COR-L47 (cell line): ENCODE results near the gene IGSF9B.
A peak's percentile ranks its signal among the peaks of the same experiment; 100 is the strongest.

ENCODE experiments used
- DNase-seq: peaks from one replicate; lab custom pipeline; 2025; lab: John Stamatoyannopoulos, UW

The IGSF9B gene

GRCh38 chr11:133936592-133936991 lies 20.2 kb downstream of the IGSF9B start:
- no peak for DNase-seq

GRCh38 chr11:133936136-133936535 lies 20.6 kb downstream of the IGSF9B start:
- DNase-seq: no peak

DNA sequence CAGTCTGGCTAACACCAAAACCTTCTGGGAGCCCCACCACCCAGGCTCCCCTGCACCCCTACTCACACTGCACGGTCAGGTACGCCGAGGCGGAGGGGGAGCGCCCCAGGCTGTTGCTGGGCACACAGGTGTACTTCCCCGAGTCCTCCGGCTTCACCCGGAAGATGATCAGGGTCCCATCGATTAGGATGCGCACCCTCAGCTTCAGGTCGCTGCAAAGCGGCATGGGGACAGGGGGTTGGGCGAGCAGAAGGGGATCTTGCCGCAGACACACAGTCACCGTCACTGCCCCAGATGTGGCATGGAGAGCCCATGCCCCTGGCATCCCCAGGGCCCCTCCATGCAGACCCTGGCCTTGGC lies 21.2 kb downstream of the IGSF9B start:
- no peak for DNase-seq

DNA sequence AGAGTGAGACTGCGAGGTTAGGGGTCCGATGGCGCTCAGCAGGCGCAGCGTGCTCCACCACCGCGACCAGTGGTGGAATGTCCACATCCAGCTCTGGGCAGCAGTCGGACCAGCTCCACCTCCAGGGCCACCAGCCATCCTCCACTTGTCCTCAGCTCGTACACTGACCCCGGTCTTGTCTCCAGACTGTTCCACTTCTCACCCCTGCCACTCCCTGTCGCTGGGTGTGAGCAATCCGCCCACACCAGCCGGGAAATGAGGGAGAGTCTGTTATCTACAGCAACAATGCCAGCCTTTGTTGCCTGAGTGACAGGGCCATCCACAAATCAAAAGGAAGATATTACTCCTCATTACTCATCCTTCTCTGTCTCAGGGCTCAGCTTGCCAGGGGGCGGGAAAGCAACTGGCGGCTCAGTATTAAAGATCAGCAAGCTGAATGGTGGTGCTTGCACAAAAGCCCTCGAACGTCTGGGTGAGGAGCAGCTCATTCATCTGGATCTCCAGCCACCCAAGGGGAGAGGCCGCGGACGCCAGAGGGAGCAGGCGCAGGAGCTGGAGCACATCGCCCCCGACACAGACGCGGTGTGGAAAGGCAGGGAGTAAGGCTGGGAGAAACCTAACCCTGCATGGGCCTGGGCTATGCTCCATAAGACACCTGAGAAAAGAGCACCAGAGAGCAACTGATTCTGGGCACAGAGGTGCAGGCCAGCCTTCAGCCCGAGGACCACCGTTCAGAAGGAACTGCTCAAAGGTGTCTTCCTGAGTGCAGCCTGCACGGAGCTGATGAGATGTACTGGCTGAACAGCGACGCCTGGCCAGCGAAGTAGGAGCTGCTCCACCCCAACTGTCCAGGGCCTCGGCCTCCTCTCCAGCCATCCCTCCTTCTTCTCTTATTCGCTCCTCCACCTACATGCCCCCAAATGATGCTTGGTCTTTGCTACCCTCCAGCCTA lies 21.9 kb downstream of the IGSF9B start:
- DNase-seq: no peak

- DNase-seq: no peak
Observed at GRCh38 chr11:133934096-133934495, 22.7 kb downstream of the IGSF9B start.

- no peak for DNase-seq
Observed at GRCh38 chr11:133931449-133932060, 25.2 kb downstream of the IGSF9B start.

GRCh38 chr11:133930767-133931448 lies 25.9 kb downstream of the IGSF9B start:
- no peak for DNase-seq

DNA sequence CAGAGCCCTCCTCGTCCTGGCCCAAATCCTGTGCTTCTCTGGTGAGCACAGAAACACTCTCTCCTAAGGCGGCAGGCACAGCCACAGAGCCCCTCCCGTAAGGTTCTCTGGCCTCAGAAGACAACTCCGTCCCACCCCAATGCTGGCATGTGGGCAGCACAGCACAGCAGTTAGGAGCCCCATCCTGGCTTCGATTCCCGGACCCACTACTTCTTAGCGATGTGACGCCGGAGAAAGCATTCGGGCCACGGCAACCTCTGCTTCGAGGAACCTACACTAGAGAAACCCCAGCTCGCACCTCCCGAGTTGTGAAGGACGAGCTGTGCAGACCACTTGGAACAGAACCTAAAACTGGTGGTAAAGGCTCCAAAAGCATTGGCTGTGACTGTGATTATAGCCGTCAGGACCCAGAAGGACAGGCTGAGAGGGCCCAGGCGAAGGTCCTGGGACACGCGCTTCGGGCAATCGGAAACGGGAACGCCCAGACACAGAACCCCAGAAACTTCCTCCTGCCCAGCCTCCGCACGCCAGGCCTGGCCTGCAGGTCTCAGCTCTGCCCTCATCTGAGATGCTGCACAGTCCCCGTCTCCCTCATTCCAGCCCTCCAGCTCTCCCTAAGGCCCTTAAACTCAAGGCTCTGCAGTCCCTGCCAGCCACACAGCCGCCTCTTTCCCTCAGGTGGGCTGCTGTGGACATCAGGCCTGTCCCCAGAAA lies 26.6 kb downstream of the IGSF9B start:
- no peak for DNase-seq

GRCh38 chr11:133929401-133930052 lies 27.2 kb downstream of the IGSF9B start:
- no peak for DNase-seq

DNA sequence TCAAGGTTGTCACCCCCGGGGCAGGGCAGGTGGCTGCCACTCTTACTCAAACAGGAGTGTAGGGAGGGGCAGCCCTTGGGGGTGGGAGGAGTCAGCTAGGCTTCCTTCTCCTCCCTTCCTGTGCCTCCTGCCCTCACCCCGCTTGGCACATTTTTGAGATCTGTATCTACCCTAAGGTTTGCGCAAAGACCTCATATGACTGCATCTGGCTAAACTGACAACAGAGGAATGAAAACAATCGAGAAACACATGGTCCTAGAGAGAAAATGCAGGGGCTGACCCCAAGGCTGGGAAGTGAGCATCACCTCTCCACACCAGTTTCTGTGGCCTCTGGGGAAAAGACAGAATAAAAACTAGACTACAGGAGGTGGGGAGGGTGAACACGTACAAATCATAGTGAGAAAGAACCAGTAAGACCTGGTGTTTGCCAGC lies 28.1 kb downstream of the IGSF9B start:
- peak; percentile 46 for DNase-seq

DNA sequence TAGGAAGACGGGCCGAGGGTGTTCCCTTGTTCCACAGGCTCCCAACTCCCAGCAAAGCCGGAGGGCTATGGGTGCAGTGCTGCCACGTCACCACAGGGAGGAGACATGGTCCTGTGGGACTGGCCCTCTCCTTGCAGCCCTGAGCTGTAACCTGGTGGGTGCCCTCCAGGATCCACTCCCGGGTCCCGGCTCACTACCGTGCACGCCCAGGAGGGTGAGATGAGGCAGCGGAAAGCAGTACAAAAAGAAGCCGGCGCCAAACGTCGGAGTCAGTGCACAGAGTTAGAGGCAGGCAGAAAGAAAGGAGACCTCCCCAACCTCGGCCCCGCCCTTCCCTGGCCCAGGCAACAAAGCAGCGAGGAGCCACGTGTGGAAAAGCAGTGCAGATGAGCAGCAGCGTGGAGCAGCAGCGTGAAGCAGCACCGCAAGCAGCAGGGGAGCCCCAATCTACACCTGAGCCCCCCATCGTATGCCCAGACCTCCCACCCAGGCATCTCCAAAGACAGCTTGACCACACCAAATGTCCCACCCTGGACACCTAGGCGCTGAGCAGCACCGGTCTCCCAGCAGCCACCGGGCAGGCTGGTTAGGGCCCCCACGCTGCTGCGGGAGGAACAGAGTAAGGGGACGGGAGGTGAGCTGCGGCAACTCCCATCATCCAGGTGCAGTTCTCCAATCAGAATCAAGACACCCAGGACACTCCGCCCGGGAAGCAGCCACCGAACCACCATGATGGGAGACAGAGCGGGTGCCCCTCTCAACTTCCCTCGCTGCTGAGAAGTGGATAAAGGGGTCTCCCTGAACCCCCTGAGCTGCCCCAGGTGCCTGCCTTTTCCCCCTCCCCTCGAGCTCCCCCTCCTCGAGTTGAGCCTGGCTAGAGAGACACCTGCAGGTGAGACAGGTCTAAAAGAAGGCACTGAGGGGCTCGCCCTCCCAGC lies 28.8 kb downstream of the IGSF9B start:
- peak; percentile 86 for DNase-seq

DNA sequence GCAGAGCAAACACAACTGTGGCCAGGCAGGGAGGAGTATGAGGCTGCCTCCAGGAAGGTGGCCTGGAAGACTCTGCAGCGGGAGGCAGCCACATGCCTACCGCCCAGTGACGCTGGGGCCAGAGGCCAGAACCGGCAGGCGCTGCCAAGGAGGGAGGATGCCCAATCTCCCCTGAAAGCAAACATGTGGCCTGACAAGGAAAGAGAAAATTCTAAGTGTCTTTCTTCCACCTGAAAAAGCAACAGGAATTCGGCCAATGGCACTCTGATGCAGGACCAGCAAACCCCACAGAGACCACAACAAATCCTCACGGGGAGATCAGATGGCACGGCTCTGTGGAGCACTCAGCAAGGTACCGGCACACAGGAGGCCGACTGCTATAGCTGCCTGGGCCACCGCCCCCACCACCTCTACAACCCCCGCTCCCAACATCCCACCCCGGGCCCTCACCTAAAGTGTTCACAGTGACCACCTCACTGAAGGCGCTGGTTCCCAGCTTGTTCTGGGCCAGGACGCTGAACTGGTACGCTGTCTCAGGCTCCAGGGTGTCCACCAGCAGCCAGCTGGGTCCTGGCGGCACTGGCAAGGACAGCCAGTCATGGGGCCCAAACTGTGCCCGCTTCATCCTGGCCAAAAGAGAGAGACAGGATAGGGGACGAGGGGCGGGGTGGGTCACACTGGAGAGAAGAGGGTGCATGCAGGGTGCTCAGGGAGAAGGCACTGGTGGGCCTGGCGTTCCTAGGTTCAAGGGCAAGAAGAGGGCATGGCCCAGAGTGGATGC lies 30.1 kb downstream of the IGSF9B start:
- no peak for DNase-seq

DNA sequence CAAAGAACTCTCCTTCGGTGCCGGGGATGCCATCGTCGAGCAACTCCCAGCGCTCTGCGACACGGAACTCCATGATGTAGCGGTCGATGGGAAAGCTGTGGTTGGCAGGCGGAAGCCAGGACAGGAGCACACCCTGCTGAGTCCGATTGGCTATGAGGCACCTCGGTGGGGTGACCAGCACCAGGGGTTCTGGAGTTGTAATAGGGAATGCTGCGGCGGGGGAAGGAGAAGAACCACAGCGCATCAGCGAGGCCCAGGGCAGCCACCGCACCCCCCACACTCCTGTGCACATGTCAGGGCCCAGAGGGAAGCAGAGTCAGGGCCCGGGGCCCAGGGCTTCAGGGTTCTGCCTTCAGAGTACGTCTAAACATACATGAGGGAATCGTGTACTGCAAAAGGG lies 31.0 kb downstream of the IGSF9B start:
- DNase-seq: no peak

DNA sequence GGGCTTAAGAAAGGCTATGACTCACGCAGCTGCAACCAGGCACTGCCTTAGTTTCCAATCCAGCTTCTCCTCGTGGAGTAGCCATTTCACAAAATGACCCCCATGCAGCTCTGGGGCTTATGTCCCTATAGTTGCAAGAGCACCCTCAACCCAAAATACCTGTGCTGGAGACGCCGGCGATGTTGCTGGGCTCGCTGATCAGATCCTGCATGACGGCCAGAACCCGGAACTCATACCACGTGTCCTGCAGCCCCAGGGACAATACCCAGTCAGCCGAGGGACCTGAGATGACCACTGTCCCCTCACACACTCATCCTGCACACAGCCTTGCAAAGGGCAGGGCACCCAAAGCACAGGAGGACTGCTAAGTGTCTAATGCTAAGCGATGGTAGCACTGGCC lies 32.1 kb downstream of the IGSF9B start:
- DNase-seq: no peak

DNA sequence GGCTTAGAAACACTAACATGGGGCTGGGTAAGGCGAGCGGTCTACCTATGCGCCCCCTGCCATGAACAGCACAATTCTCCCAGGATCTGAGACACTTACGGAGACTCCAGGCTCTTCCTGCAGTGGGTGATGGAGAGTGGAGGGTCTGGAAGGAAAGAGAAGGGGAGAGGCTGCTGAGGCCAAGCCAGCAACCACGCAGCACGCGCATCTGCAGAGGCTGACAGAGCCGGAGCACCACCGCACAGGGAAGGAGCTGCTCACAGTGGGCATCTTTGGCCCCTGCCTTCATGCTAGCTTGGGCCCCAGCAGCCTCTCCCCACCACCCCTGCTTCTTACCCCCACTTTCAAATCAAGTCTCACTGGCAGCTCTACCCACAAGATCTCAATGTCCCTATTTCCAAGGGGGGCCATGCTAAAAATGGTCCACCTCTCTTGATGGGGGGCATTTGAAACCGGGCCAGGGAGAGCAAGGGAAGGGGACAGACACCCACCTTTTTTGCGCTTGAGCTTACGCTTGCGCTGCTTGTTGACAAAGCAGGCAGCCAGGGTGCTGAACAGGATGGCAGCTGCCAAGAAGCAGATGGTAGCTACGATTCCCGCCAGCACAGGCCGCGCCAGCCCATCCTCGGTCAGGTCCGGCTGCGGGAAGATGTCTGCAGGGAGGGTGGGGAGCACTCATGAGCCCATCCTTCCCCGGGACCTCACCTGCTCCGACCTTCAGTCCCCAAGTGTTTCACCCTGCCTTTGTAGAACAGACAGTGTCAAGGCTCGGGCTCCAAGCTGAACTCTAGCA lies 34.5 kb downstream of the IGSF9B start:
- DNase-seq: no peak

DNA sequence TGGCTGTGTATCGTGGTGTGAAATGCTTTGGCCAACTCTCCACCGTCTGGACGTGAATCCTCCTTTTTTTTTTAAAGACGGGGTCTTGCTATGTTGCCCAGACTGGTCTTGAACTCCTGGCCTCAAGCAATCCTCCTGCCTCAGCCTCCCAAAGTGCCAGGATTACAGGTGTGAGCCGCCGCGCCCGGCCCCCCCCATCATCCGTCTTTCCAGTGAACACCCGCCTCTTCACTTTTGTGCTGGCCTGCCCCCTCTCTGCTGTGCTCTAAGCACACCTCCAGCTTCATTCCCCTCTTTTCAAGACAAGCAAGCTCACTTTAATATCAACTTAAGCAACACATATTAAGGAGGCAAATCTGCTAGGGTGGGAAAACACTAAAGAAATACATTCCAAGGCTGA lies 35.3 kb downstream of the IGSF9B start:
- DNase-seq: no peak

DNA sequence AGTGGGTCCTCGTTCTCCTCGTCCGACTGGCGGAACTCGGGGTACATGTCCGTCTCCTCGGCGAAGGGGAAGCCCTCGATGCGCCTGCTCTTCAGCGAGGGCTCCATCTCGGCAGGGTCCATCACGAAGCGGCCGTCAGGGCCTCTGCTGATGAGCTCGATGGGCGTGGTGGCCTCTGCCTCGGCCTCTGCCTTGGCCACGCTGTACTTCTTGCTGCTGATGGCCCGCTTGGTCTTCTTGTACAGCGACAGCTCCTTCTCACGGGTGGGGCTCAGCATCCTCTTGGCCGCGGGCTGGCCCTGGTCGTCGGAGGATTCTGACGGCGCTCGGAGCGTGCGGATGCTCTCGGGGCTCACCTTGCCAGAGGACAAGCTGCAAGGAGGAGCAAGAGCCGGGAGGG lies 35.7 kb downstream of the IGSF9B start:
- DNase-seq: no peak

- DNase-seq: no peak
Observed at GRCh38 chr11:133920109-133920990, 36.4 kb downstream of the IGSF9B start.
